HG03469 (cell line): Measurements from ENCODE around the gene PSMD9.
"Not testable (repeated sequence)": the region's sequence is repeated elsewhere in the genome, so short reads cannot be mapped to it uniquely, and the experiment has no call there.

Experiments used
- ATAC-seq: cut with Tn5 transposase; IDR thresholded peaks from one replicate; pipeline ENCODE4 v1.9.1; 2021; ENCODE audit warnings: mild to moderate bottlenecking, moderate library complexity, moderate number of reproducible peaks; ENCODE audit not compliant: unreplicated experiment

Gene PSMD9

GRCh38 chr12:121888478-121889273, at the start of gene PSMD9:
PSMD9 (plus strand) TSS chr12:121888790; CDS start chr12:121888857, 67 bp downstream.
- peak; percentile 76 for ATAC-seq

GRCh38 chr12:121839106-121839992, 49.2 kb upstream of the PSMD9 start:
- peak; percentile 78 for ATAC-seq

- no peak for ATAC-seq
These were observed 48.4 kb upstream of the PSMD9 start for GRCh38 chr12:121839993-121840761.

GRCh38 chr12:121843236-121843982, 45.2 kb upstream of the PSMD9 start:
- ATAC-seq, result no peak

- ATAC-seq, result no peak
These were observed 42.9 kb upstream of the PSMD9 start for GRCh38 chr12:121845701-121846100.

GRCh38 chr12:121849211-121849610, 39.4 kb upstream of the PSMD9 start:
- no peak for ATAC-seq

- ATAC-seq, result no peak
These were observed 38.9 kb upstream of the PSMD9 start for GRCh38 chr12:121849665-121850064.

GRCh38 chr12:121852392-121852791, 36.2 kb upstream of the PSMD9 start:
- not testable (repeated sequence) for ATAC-seq

- ATAC-seq, result no peak
These were observed 31.0 kb upstream of the PSMD9 start for GRCh38 chr12:121857322-121858246.

GRCh38 chr12:121858318-121858661, 30.3 kb upstream of the PSMD9 start:
- ATAC-seq, result no peak

GRCh38 chr12:121858662-121859572, 29.7 kb upstream of the PSMD9 start, which contains the start of gene HPD:
HPD (minus strand) TSS chr12:121858859; CDS start chr12:121858823, 36 bp downstream.
- no peak for ATAC-seq

GRCh38 chr12:121860257-121860656, 28.3 kb upstream of the PSMD9 start:
- no peak for ATAC-seq

- not testable (repeated sequence) for ATAC-seq
These were observed 27.9 kb upstream of the PSMD9 start for GRCh38 chr12:121860699-121861098.

GRCh38 chr12:121861636-121862254, 26.8 kb upstream of the PSMD9 start:
- ATAC-seq, result no peak

GRCh38 chr12:121866331-121866730, 22.3 kb upstream of the PSMD9 start:
- no peak for ATAC-seq

- ATAC-seq, result not testable (repeated sequence)
These were observed 19.4 kb upstream of the PSMD9 start for GRCh38 chr12:121869229-121869628.

GRCh38 chr12:121871467-121871866, 17.1 kb upstream of the PSMD9 start:
- ATAC-seq, result no peak
